Mesenchymal stem cell (in vitro differentiated cells and primary cell): Measurements from ENCODE around the gene MORF4L2.

ENCODE experiments used
- DNase-seq: peaks from one replicate; pipeline ENCODE4 v3.0.0-alpha.2; 2013
- H2AFZ ChIP-seq: one replicate; pipeline ENCODE4 v1.6.1; 2013; ENCODE audit warnings: low read depth, mild to moderate bottlenecking, control low read depth, inconsistent platforms, low read length, moderate library complexity
- H2AK5ac ChIP-seq: 2 replicates; pipeline ENCODE4 v1.6.1; 2013; ENCODE audit warnings: low read length, moderate library complexity, mild to moderate bottlenecking, inconsistent platforms; ENCODE audit not compliant: severe bottlenecking
- H2BK120ac ChIP-seq: one replicate; pipeline ENCODE4 v1.6.1; 2013; ENCODE audit warnings: low read depth, mild to moderate bottlenecking, inconsistent platforms, low read length, moderate library complexity
- H2BK12ac ChIP-seq, 2 experiments: one replicate each; pipeline ENCODE4 v1.6.1; 2013; ENCODE audit warnings: inconsistent platforms in 2 of 2, low read length in 2 of 2, mild to moderate bottlenecking in 2 of 2, moderate library complexity in 2 of 2, control low read depth in 1 of 2
- H2BK15ac ChIP-seq: one replicate; pipeline ENCODE4 v1.6.1; 2013; ENCODE audit warnings: mild to moderate bottlenecking, low read depth, inconsistent platforms; ENCODE audit not compliant: poor library complexity, severe bottlenecking
- H2BK5ac ChIP-seq: 2 replicates; pipeline ENCODE4 v1.6.1; 2013; ENCODE audit warnings: low read depth, mild to moderate bottlenecking, low read length, control low read depth, inconsistent platforms; ENCODE audit not compliant: poor library complexity, severe bottlenecking
- H3K14ac ChIP-seq, 2 experiments: one replicate each; pipeline ENCODE4 v1.6.1; 2013; ENCODE audit warnings: inconsistent platforms in 2 of 2, low read length in 2 of 2, control low read depth in 1 of 2, mild to moderate bottlenecking in 1 of 2, moderate library complexity in 1 of 2
- H3K18ac ChIP-seq, 2 experiments: one replicate each; pipeline ENCODE4 v1.6.1; 2013; ENCODE audit warnings: inconsistent platforms in 2 of 2, low read length in 2 of 2, control low read depth in 1 of 2, low read depth in 1 of 2, mild to moderate bottlenecking in 1 of 2
- H3K23ac ChIP-seq, 2 experiments: one replicate each; pipeline ENCODE4 v1.6.1; 2013; ENCODE audit warnings: inconsistent platforms in 2 of 2, low read length in 2 of 2, mild to moderate bottlenecking in 2 of 2, moderate library complexity in 2 of 2, control low read depth in 1 of 2
- H3K27ac ChIP-seq: 2 replicates; pipeline ENCODE4 v1.5.1; 2013; ENCODE audit warnings: mild to moderate bottlenecking, moderate library complexity, low read length, control low read depth, inconsistent platforms; ENCODE audit not compliant: poor library complexity, severe bottlenecking
- H3K27me3 ChIP-seq, 2 experiments: 2 replicates each; pipeline versions ENCODE4 v1.6.1 to v1.7.0; 2013; ENCODE audit warnings: low read length in 2 of 2, mild to moderate bottlenecking in 2 of 2, moderate library complexity in 2 of 2, control low read depth in 1 of 2, inconsistent platforms in 1 of 2; ENCODE audit not compliant: control insufficient read depth in 1 of 2, insufficient read depth in 1 of 2
- H3K36me3 ChIP-seq, 2 experiments: 2 replicates each; pipeline versions ENCODE4 v1.6.1 to v1.7.0; 2013; ENCODE audit warnings: low read length in 2 of 2, control low read depth in 1 of 2, inconsistent platforms in 1 of 2, low read depth in 1 of 2, mild to moderate bottlenecking in 1 of 2; ENCODE audit not compliant: insufficient read depth in 2 of 2, control insufficient read depth in 1 of 2
- H3K4ac ChIP-seq, 2 experiments: one replicate each; pipeline ENCODE4 v1.6.1; 2013; ENCODE audit warnings: inconsistent platforms in 2 of 2, low read length in 2 of 2, mild to moderate bottlenecking in 2 of 2, moderate library complexity in 2 of 2, control low read depth in 1 of 2, low read depth in 1 of 2
- H3K4me1 ChIP-seq: 2 replicates; pipeline ENCODE4 v1.6.1; 2013; ENCODE audit warnings: low read depth, low read length, control low read depth; ENCODE audit not compliant: control insufficient read depth, insufficient read depth
- H3K4me2 ChIP-seq: 2 replicates; pipeline ENCODE4 v1.6.1; 2013; ENCODE audit warnings: low read length, mild to moderate bottlenecking, inconsistent platforms; ENCODE audit not compliant: poor library complexity, severe bottlenecking
- H3K4me3 ChIP-seq, 2 experiments: 2 replicates each; pipeline versions ENCODE4 v1.5.1 to v1.7.0; 2013; ENCODE audit warnings: low read length in 2 of 2, mild to moderate bottlenecking in 2 of 2, control low read depth in 1 of 2, low read depth in 1 of 2; ENCODE audit not compliant: insufficient read depth in 1 of 2
- H3K79me1 ChIP-seq: replicated peaks from 2 replicates; pipeline ENCODE4 v1.6.1; 2013; ENCODE audit warnings: mild to moderate bottlenecking, control low read depth, low read length, inconsistent platforms; ENCODE audit not compliant: poor library complexity, severe bottlenecking
- H3K9ac ChIP-seq: 2 replicates; pipeline ENCODE4 v1.7.0; 2013; ENCODE audit warnings: mild to moderate bottlenecking, low read length, moderate library complexity
- H3K9me3 ChIP-seq: 2 replicates; pipeline ENCODE4 v1.7.0; 2013; ENCODE audit warnings: mild to moderate bottlenecking, low read length; ENCODE audit not compliant: control insufficient read depth
- H4K8ac ChIP-seq: one replicate; pipeline ENCODE4 v1.6.1; 2013; ENCODE audit warnings: inconsistent platforms, mild to moderate bottlenecking, low read length, moderate library complexity
- H4K91ac ChIP-seq: one replicate; pipeline ENCODE4 v1.6.1; 2013; ENCODE audit warnings: mild to moderate bottlenecking, low read length, inconsistent platforms
- WGBS: methylation state at CpG from one replicate; pipeline ENCODE4 v1.1.7; 2013; ENCODE audit warnings: mixed read lengths; 5-methylcytosine and 5-hydroxymethylcytosine counted together

Gene MORF4L2

DNA sequence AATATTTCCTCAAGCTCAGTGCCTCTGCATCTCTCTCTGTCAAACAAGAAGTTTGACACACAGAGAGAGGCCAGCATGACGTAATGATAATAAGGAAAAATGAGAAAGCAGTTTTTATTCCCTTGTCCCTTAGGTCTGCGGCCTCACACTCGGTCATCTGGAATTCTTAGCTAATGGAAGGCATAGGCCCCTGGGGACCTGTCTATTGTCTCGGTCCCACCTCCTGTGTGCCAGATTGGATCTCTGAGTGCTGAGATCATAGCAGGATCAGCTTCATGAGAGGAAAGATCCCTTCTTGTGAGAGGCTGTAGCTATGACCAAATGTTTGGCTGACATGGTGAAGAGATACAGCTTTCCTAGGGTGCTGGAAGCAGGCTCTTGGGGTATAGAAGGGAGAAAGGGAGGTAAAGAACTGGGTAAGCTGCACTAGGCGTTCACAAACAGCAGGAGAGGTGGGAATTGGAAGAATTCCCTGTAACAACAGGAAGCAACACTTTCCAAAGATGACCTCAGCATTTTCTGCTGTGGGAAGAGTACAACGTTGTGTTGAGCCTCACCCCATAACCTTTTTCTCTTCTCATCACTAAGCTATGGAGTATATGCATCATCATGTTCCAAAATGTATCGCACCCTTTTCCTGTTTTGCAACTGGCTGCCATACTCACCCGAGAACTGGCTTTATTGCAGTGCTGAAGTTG lies 44.4 kb upstream of the MORF4L2 start:
- Histone ChIP-seq H2BK15ac (no peak overlapping the region), H2BK120ac (no peak overlapping the region), H3K4ac (no peak overlapping the region), H2AK5ac (no peak overlapping the region), H4K91ac (no peak overlapping the region), H3K9me3 (no peaks in the 10 kb centered on the region), H3K9ac (peak overlapping the region; percentile 56), H3K18ac (no peak overlapping the region), H2BK5ac (no peak overlapping the region), H3K4me1 (no peaks in the 10 kb centered on the region), H3K14ac (peak overlapping the region in 1 of 2 experiments; percentile 76), H3K23ac (no peak overlapping the region), H3K4me3 (peak overlapping the region in 1 of 2 experiments; percentile 2), H2BK12ac (no peak overlapping the region), H3K79me1 (no peaks in the 10 kb centered on the region), H2AFZ (no peak overlapping the region), H3K36me3 (no peaks in the 10 kb centered on the region), H3K27me3 (peaks cover 5 to 56% of the 10 kb centered on the region in 2 experiments), H4K8ac (no peak overlapping the region), H3K27ac (peak overlapping the region; percentile 40), H3K4me2 (no peak overlapping the region)
- peak; percentile 66 for DNase-seq
- WGBS, result 25% methylated on average over 5 of the region's 8 CpGs

DNA sequence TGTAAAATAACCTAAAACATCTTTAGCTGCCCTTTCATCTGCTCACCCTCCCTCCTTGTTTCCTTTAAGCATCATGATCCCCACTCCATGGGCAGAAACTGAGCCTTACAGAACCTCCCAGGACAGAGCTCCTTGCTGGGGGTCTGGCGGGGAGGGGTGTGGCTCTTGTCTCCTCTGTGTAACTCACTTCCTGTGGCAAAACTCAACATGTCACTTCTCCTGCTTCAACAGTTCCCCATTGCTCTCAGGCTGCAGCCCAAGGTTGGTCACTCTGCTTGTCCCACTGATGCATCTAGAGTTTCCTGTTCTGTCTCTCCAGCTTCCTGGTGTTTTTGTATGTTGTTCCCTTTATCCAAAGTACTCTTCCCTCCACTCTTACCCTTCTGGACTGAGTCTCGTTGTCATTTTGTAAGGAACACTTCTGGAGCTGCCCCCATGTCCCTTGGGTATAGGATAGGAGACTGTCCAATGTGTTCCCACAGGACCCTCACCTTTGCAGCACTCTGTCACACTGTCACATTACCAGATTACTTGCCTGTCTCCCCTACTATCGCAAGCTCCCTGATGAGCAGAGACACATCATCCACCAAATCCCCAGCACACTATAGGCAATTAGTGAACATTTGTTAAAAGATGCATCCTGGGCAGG lies 43.8 kb upstream of the MORF4L2 start:
- WGBS, result 28% methylated on average over 2 of the region's 3 CpGs
- Histone ChIP-seq H3K9ac (no peak overlapping the region), H3K27me3 (peaks cover 5 to 55% of the 10 kb centered on the region in 2 experiments)

DNA sequence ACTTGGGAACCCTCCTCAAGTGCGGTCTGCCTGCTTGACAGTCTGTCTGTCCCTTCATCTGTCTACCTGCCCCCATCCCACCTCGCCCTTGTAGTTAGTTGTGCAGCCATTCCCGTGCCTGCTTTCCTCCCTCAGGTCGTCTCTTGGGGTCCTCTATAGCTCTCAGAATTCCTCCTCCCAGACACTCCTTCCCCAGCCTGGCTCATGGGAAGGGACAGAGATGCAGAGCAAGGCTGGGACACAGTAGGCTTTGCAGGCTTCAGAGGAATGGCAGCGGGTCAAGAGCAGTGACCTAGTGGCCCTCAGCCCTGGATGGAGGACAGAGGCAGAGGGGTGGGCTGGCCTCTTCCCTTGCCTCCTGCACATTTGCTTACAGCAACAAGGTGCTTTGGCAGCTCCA lies 42.5 kb upstream of the MORF4L2 start:
- Histone ChIP-seq H3K79me1 (no peaks in the 10 kb centered on the region), H3K4me1 (no peaks in the 10 kb centered on the region), H3K9me3 (no peaks in the 10 kb centered on the region), H4K8ac (no peak overlapping the region), H3K9ac (no peak overlapping the region), H3K4me3 (no peak overlapping the region), H3K4ac (no peak overlapping the region), H2AK5ac (no peak overlapping the region), H4K91ac (no peak overlapping the region), H3K23ac (no peak overlapping the region), H3K4me2 (no peak overlapping the region), H3K36me3 (no peaks in the 10 kb centered on the region), H2BK5ac (no peak overlapping the region), H2BK12ac (no peak overlapping the region), H3K27me3 (peaks cover 5 to 58% of the 10 kb centered on the region in 2 experiments), H3K14ac (peak overlapping the region in 1 of 2 experiments; percentile 32), H2BK120ac (no peak overlapping the region), H3K18ac (no peak overlapping the region), H2AFZ (no peak overlapping the region), H2BK15ac (no peak overlapping the region), H3K27ac (no peak overlapping the region)
- WGBS, result 75% methylated on average over 1 of the region's 5 CpGs
- no peak for DNase-seq

More for the DNA sequence above, 43.8 kb upstream of the MORF4L2 start:
- Histone ChIP-seq H3K27ac (no peak overlapping the region), H2BK120ac (no peak overlapping the region), H3K18ac (no peak overlapping the region), H2BK12ac (no peak overlapping the region), H4K91ac (no peak overlapping the region), H3K23ac (no peak overlapping the region), H3K4me2 (no peak overlapping the region), H2BK15ac (no peak overlapping the region), H2AK5ac (no peak overlapping the region), H3K9me3 (no peaks in the 10 kb centered on the region), H3K14ac (peak overlapping the region in 1 of 2 experiments; percentile 76), H4K8ac (no peak overlapping the region), H3K4me1 (no peaks in the 10 kb centered on the region), H2AFZ (no peak overlapping the region), H3K79me1 (no peaks in the 10 kb centered on the region), H3K36me3 (no peaks in the 10 kb centered on the region), H3K4ac (no peak overlapping the region), H3K4me3 (no peak overlapping the region), H2BK5ac (no peak overlapping the region)
- DNase-seq, result no peak

DNA sequence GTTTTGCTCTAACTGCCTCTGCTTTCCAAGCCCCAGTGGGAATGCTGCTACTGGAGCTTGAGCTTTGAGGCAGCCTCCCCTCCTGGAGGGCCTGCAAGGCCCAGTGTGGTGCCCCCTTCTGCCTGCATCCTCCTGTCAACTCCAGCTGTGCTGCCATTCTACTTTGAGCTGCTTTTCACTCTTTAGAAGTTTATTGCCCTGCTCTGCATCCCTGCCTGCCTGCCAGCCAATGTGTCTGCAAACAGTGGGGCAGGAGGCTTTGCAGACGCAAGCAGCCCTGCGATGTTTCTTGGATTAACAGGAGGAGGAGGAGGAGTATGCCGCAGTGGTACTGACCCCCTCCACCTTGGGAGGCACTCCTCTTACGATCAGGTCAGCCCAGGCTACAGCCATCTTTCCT lies 40.6 kb upstream of the MORF4L2 start:
- no peak overlapping the region for H2AFZ ChIP-seq
- H4K91ac ChIP-seq, result no peak overlapping the region
- H3K9me3 ChIP-seq, result no peaks in the 10 kb centered on the region
- no peak overlapping the region for H3K4ac ChIP-seq
- no peak overlapping the region for H3K4me3 ChIP-seq
- H2BK15ac ChIP-seq, result no peak overlapping the region
- no peak overlapping the region for H2AK5ac ChIP-seq
- H2BK12ac ChIP-seq, result no peak overlapping the region
- no peaks in the 10 kb centered on the region for H3K36me3 ChIP-seq
- H4K8ac ChIP-seq, result no peak overlapping the region
- no peak for DNase-seq
- H3K9ac ChIP-seq, result no peak overlapping the region
- H3K79me1 ChIP-seq, result no peaks in the 10 kb centered on the region
- 0% methylated on average over 1 of the region's 4 CpGs for WGBS
- no peak overlapping the region for H3K14ac ChIP-seq
- no peak overlapping the region for H2BK120ac ChIP-seq
- H3K27me3 ChIP-seq, result peaks cover 5 to 66% of the 10 kb centered on the region in 2 experiments
- H2BK5ac ChIP-seq, result no peak overlapping the region
- H3K23ac ChIP-seq, result no peak overlapping the region
- H3K18ac ChIP-seq, result peak overlapping the region in 1 of 2 experiments; percentile 8
- no peak overlapping the region for H3K27ac ChIP-seq
- H3K4me2 ChIP-seq, result no peak overlapping the region
- no peaks in the 10 kb centered on the region for H3K4me1 ChIP-seq
